Measurements from ENCODE around the gene OAS2. TPM values are rescaled to one million over a fixed set of nuclear protein-coding genes. Genes with fewer than 3 reads are reported as not detected.

The OAS2 gene
- total and polyA plus RNA-seq, 2 of the 8 experiments (the other 6 are each of a cell fraction or from before 2014, with no cell fraction given): 0.06 TPM; not detected in 1

DNA sequence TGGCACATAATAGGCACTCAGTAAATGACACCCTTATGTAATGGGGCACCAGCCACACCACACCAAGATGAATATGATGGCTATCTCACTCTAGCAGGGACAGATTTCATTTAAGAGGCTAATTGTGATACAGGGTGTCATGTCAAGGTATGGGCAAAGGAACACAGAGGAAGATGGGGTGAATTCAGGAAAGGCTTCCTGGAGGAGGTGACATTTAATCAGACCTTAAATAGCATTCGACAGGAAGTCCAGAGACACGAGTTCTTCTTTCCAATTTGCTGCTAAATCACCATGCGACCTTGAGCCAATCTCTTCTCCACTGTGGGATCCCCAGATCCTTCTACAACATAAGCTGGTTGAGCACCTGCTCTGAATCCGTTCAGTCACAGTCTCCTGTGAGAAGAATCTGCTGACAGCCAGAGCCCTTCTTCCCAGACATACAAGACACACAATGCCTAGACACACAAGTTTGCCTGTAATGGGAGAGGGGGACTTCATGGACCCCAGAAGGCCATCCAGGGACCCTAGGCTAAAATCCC lies 76.7 kb downstream of the OAS2 start (continued):
- TF ChIP-seq CHD1 (IDR thresholded peaks at IDR 0.05; ENCODE audit: low read depth, low read length): no peak
